CD14-positive monocyte (primary cell): ENCODE measurements around the gene NID1. TPM values are rescaled to one million over a fixed set of nuclear protein-coding genes. Genes with fewer than 3 reads are reported as not detected.

Experiments used
- DNase-seq, 3 donors: peaks; one replicate each; pipeline ENCODE4 v3.0.0-alpha.2; 2011 to 2022
- H2AFZ ChIP-seq: 2 replicates; pipeline ENCODE4 v1.6.0; 2012; ENCODE audit warnings: mild to moderate bottlenecking, low read depth, low read length, inconsistent platforms; ENCODE audit not compliant: insufficient read depth, poor library complexity, severe bottlenecking
- H3K27ac ChIP-seq, 2 donors: 1 replicate in 1 of 2; 2 replicates in 1 of 2; pipeline ENCODE4 v1.5.1; 2012 to 2013; ENCODE audit warnings: low read length in 2 of 2, control low read depth in 1 of 2, inconsistent platforms in 1 of 2, low read depth in 1 of 2, mild to moderate bottlenecking in 1 of 2
- H3K27me3 ChIP-seq, 2 donors: one replicate each; pipeline versions ENCODE4 v1.6.0 to v1.6.1; 2011 to 2013; ENCODE audit warnings: low read length in 2 of 2; ENCODE audit not compliant: control insufficient read depth in 2 of 2, insufficient read depth in 2 of 2
- H3K36me3 ChIP-seq, 2 donors: replicated peaks in 1 of 2; 1 replicate in 1 of 2; 2 replicates in 1 of 2; pipeline versions ENCODE4 v1.5.1 to v1.6.1; 2012 to 2013; ENCODE audit warnings: low read length in 2 of 2, control low read depth in 1 of 2, inconsistent platforms in 1 of 2, mild to moderate bottlenecking in 1 of 2; ENCODE audit not compliant: insufficient read depth in 2 of 2, control insufficient read depth in 1 of 2
- H3K4me1 ChIP-seq, 2 donors: 1 replicate in 1 of 2; 2 replicates in 1 of 2; pipeline versions ENCODE4 v1.5.1 to v1.6.1; 2012 to 2013; ENCODE audit warnings: low read length in 2 of 2, control low read depth in 1 of 2, inconsistent platforms in 1 of 2, mild to moderate bottlenecking in 1 of 2, moderate library complexity in 1 of 2; ENCODE audit not compliant: insufficient read depth in 2 of 2, control insufficient read depth in 1 of 2
- H3K4me2 ChIP-seq: replicated peaks from 2 replicates; pipeline ENCODE3; 2012; ENCODE audit warnings: low read length, moderate library complexity, mild to moderate bottlenecking; ENCODE audit not compliant: poor library complexity, severe bottlenecking; ENCODE audit errors: extremely low read depth
- H3K4me3 ChIP-seq, 3 experiments: fragments of 200-600 bp in 1 of 3; sonication (generic) in 1 of 3; replicated peaks in 1 of 3; 1 replicate in 2 of 3; 2 replicates in 1 of 3; pipeline ENCODE4 v1.5.1; 2011 to 2013; ENCODE audit warnings: low read length in 3 of 3, mild to moderate bottlenecking in 3 of 3, control low read depth in 2 of 3, low read depth in 2 of 3, inconsistent platforms in 1 of 3, moderate library complexity in 1 of 3
- H3K79me2 ChIP-seq: 2 replicates; pipeline ENCODE4 v1.6.0; 2012; ENCODE audit warnings: mild to moderate bottlenecking, control low read depth, inconsistent platforms, low read length, moderate library complexity; ENCODE audit not compliant: insufficient read depth
- H3K9ac ChIP-seq: 2 replicates; pipeline ENCODE4 v1.6.0; 2017; ENCODE audit warnings: low read length, mild to moderate bottlenecking; ENCODE audit not compliant: insufficient read depth, poor library complexity, severe bottlenecking
- H3K9me3 ChIP-seq, 2 donors: replicated peaks in 1 of 2; 1 replicate in 1 of 2; 2 replicates in 1 of 2; pipeline versions ENCODE4 v1.5.1 to v1.6.1; 2012 to 2013; ENCODE audit warnings: low read length in 2 of 2, control low read depth in 1 of 2; ENCODE audit not compliant: control insufficient read depth in 1 of 2, insufficient read depth in 1 of 2
- H4K20me1 ChIP-seq: 2 replicates; pipeline ENCODE4 v1.6.0; 2012; ENCODE audit warnings: mild to moderate bottlenecking, low read length, control low read depth, moderate library complexity; ENCODE audit not compliant: insufficient read depth
- H3K27ac Mint-ChIP-seq, 7 donors: one replicate each; pipeline ENCODE4 v1.8.0; 2020; ENCODE audit warnings: mild to moderate bottlenecking in 7 of 7, mixed read lengths in 7 of 7, moderate library complexity in 6 of 7, inconsistent platforms in 2 of 7
- H3K27me3 Mint-ChIP-seq, 3 donors: one replicate each; pipeline ENCODE4 v1.8.0; 2021 to 2022; ENCODE audit warnings: low read depth in 3 of 3, mild to moderate bottlenecking in 3 of 3, mixed read lengths in 3 of 3, moderate library complexity in 3 of 3, inconsistent platforms in 1 of 3
- H3K36me3 Mint-ChIP-seq, 2 donors: one replicate each; pipeline ENCODE4 v1.8.0; 2020; ENCODE audit warnings: mixed read lengths in 2 of 2, inconsistent platforms in 1 of 2, mild to moderate bottlenecking in 1 of 2
- H3K4me1 Mint-ChIP-seq: one replicate; pipeline ENCODE4 v1.8.0; 2020; ENCODE audit warnings: mild to moderate bottlenecking, mixed read lengths
- H3K4me3 Mint-ChIP-seq, 2 donors: one replicate each; pipeline ENCODE4 v1.8.0; 2020; ENCODE audit warnings: mild to moderate bottlenecking in 2 of 2, mixed read lengths in 2 of 2, moderate library complexity in 1 of 2
- H3K9me3 Mint-ChIP-seq, 7 donors: one replicate each; pipeline ENCODE4 v1.8.0; 2020 to 2022; ENCODE audit warnings: mixed read lengths in 7 of 7, mild to moderate bottlenecking in 6 of 7, moderate library complexity in 6 of 7, inconsistent platforms in 2 of 7
- CTCF ChIP-seq: fragments of 200-600 bp; IDR thresholded peaks from one replicate; pipeline ENCODE4 v1.8.0; 2022; ENCODE audit warnings: antibody characterized with exemption, mild to moderate bottlenecking
- WGBS: methylation state at CpG from one replicate; pipeline ENCODE4 v1.1.5; 2013; ENCODE audit warnings: missing lambda C conversion rate; ENCODE audit not compliant: insufficient coverage; 5-methylcytosine and 5-hydroxymethylcytosine counted together
- intact Hi-C, 2 donors: fragments of 100-400 bp; cut with micrococcal nuclease; formaldehyde crosslinking; loops; one replicate each; pipeline versions ENCODE4 v1.15.0 to v1.15.1; 2023
- polyA plus RNA-seq, 3 donors: library from polyadenylated mRNA; depleted of rRNA in 1 of 3; unstranded in 2 of 3; stranded (reverse) in 1 of 3; fragments of 300-500 nt in 2 of 3; fragments of >200 nt in 1 of 3; fragmentation: Illumina TruSeq in 2 of 3; gene quantifications; 1 replicate in 2 of 3; 2 replicates in 1 of 3; pipeline ENCODE4 v1.2.3, GENCODE V29; 2012 to 2021

NID1 gene
- polyA plus RNA-seq, 3 donors: 6.8 to 19.7 (median 14.4) TPM

- no peak for TF ChIP-seq CTCF
- H3K4me2 ChIP-seq: no peak overlapping the region
- no peaks in the 10 kb centered on the region for H4K20me1 ChIP-seq
- no peak overlapping the region for H3K27ac ChIP-seq
- H3K36me3 ChIP-seq: no peaks in the 10 kb centered on the region
- H3K27ac Mint-ChIP-seq: no peak overlapping the region
- H3K4me3 ChIP-seq: no peak overlapping the region
- DNase-seq: no peak
- intact Hi-C loops: no loop called here
- peaks cover 42 to 53% of the 10 kb centered on the region in 2 donors for H3K4me1 ChIP-seq
- H2AFZ ChIP-seq: no peak overlapping the region
- H3K27me3 Mint-ChIP-seq: peaks cover 0 to 13% (median 12%) of the 10 kb centered on the region in 3 donors
- H3K36me3 Mint-ChIP-seq: peaks cover 4 to 9% of the 10 kb centered on the region in 2 donors
- WGBS: 90% methylated on average over 2 of the region's 5 CpGs
- H3K9me3 ChIP-seq: peaks cover 6 to 8% of the 10 kb centered on the region in 2 donors
- H3K4me1 Mint-ChIP-seq: peaks cover 37% of the 10 kb centered on the region
- H3K9ac ChIP-seq: no peak overlapping the region
- H3K27me3 ChIP-seq: no peaks in the 10 kb centered on the region
- no peak overlapping the region for H3K4me3 Mint-ChIP-seq
- H3K9me3 Mint-ChIP-seq: peaks cover 5 to 19% (median 11%) of the 10 kb centered on the region in 7 donors
- no peaks in the 10 kb centered on the region for H3K79me2 ChIP-seq
Measured at GRCh38 chr1:236069796-236070195, 4.9 kb upstream of the NID1 start.

- WGBS: 67% methylated on average over 1 of the region's 12 CpGs
- Histone ChIP-seq H3K4me2 (no peak overlapping the region), H4K20me1 (no peaks in the 10 kb centered on the region), H3K36me3 (no peaks in the 10 kb centered on the region), H3K4me3 (no peak overlapping the region), H3K9me3 (peaks cover 6 to 8% of the 10 kb centered on the region in 2 donors), H2AFZ (no peak overlapping the region), H3K4me1 (peaks cover 51 to 67% of the 10 kb centered on the region in 2 donors), H3K27ac (peak overlapping the region in 1 of 2 donors; percentile 88), H3K9ac (no peak overlapping the region), H3K27me3 (peaks cover 4 to 9% of the 10 kb centered on the region in 2 donors), H3K79me2 (no peaks in the 10 kb centered on the region)
- no peak for TF ChIP-seq CTCF
- H3K27ac Mint-ChIP-seq: peak overlapping the region in 1 of 7 donors; percentile 91
- H3K36me3 Mint-ChIP-seq: peaks cover 4 to 11% of the 10 kb centered on the region in 2 donors
- H3K9me3 Mint-ChIP-seq: peaks cover 5 to 20% (median 11%) of the 10 kb centered on the region in 7 donors
- H3K27me3 Mint-ChIP-seq: peaks cover 11 to 26% (median 24%) of the 10 kb centered on the region in 3 donors
- intact Hi-C loops: no loop called here
- H3K4me3 Mint-ChIP-seq: no peak overlapping the region
- H3K4me1 Mint-ChIP-seq: peaks cover 46% of the 10 kb centered on the region
- no peak for DNase-seq
Measured at GRCh38 chr1:236067854-236068454, 3.1 kb upstream of the NID1 start.
